SU-DHL-6 (cell line): Measurements from ENCODE around the gene YPEL1.

Source experiments
- CTCF ChIP-seq: fragments of 200-600 bp; sonication (generic); IDR thresholded peaks from one replicate; pipeline ENCODE4 v1.5.1; 2017; ENCODE audit warnings: antibody characterized with exemption, mild to moderate bottlenecking, low read length, moderate library complexity; ENCODE audit not compliant: insufficient read depth, poor library complexity, severe bottlenecking
- EZH2phosphoT487 ChIP-seq: fragments of 200-600 bp; sonication (generic), shearing (Covaris generic); conservative IDR thresholded peaks from 2 replicates; pipeline ENCODE4 v1.6.1; 2018; ENCODE audit warnings: mild to moderate bottlenecking, antibody characterized with exemption, low read length, moderate library complexity, mixed read lengths

GRCh38 chr22:21652547-21653545 is 82.7 kb downstream of the YPEL1 start:
- no peak for TF ChIP-seq CTCF
- no peak for TF ChIP-seq EZH2phosphoT487
